NCI-H2227 treated with DMSO at 0.1 percent for 48 hours (cell line): ENCODE measurements around the gene POLK.
"Not testable (repeated sequence)": the region's sequence is repeated elsewhere in the genome, so short reads cannot be mapped to it uniquely, and the experiment has no call there.

Experiments
- DNase-seq: peaks from one replicate; lab custom pipeline; 2025; lab: John Stamatoyannopoulos, UW

POLK gene

GRCh38 chr5:75551471-75551870 is 39.8 kb downstream of the POLK start:
- DNase-seq = no peak

GRCh38 chr5:75552764-75553163 is 41.1 kb downstream of the POLK start:
- DNase-seq = no peak

- DNase-seq = no peak
These were observed 41.7 kb downstream of the POLK start for GRCh38 chr5:75553358-75553757.

GRCh38 chr5:75558221-75558620 is 46.5 kb downstream of the POLK start:
- no peak for DNase-seq

GRCh38 chr5:75558981-75559632 is 47.4 kb downstream of the POLK start:
- no peak for DNase-seq

GRCh38 chr5:75560655-75561054 is 49.0 kb downstream of the POLK start:
- DNase-seq = not testable (repeated sequence)

GRCh38 chr5:75565991-75566709 is 54.5 kb downstream of the POLK start:
- DNase-seq = not testable (repeated sequence)

- no peak for DNase-seq
These were observed 55.1 kb downstream of the POLK start for GRCh38 chr5:75566710-75567309.

GRCh38 chr5:75567710-75568109 is 56.0 kb downstream of the POLK start:
- DNase-seq = no peak

GRCh38 chr5:75568202-75568601 is 56.5 kb downstream of the POLK start:
- DNase-seq = no peak

GRCh38 chr5:75571547-75571946 is 59.9 kb downstream of the POLK start:
- no peak for DNase-seq

- no peak for DNase-seq
These were observed 63.1 kb downstream of the POLK start for GRCh38 chr5:75574791-75575190.

GRCh38 chr5:75578280-75578679 is 66.6 kb downstream of the POLK start:
- DNase-seq = not testable (repeated sequence)

- no peak for DNase-seq
These were observed 73.0 kb downstream of the POLK start for GRCh38 chr5:75584641-75585040.

- DNase-seq = no peak
These were observed 77.0 kb downstream of the POLK start for GRCh38 chr5:75588666-75589065.

GRCh38 chr5:75600535-75600934 is 88.8 kb downstream of the POLK start:
- no peak for DNase-seq

GRCh38 chr5:75601567-75601966 is 89.9 kb downstream of the POLK start:
- DNase-seq = no peak

- no peak for DNase-seq
These were observed 90.3 kb downstream of the POLK start for GRCh38 chr5:75601996-75602395.

GRCh38 chr5:75603371-75603770 is 91.7 kb downstream of the POLK start:
- DNase-seq = no peak

GRCh38 chr5:75603821-75604220 is 92.1 kb downstream of the POLK start:
- DNase-seq = no peak

GRCh38 chr5:75607341-75607740 is 95.7 kb downstream of the POLK start:
- not testable (repeated sequence) for DNase-seq

GRCh38 chr5:75608870-75609269 is 97.2 kb downstream of the POLK start:
- DNase-seq = no peak

- DNase-seq = no peak
These were observed 98.5 kb downstream of the POLK start for GRCh38 chr5:75610201-75610600.
